Neural cell (in vitro differentiated cells): ENCODE measurements around the gene RNF213. TPM values are rescaled to one million over a fixed set of nuclear protein-coding genes. Genes with fewer than 3 reads are reported as not detected.

ENCODE experiments used
- H2AFZ ChIP-seq: fragments of 200-600, 300-800 bp; sonication (generic), shearing (Covaris generic); 2 replicates; pipeline ENCODE4 v1.6.0; 2014; ENCODE audit warnings: low read depth, mild to moderate bottlenecking, antibody characterized with exemption, low read length, moderate library complexity
- H3F3A ChIP-seq: fragments of 200-600 bp; shearing (Covaris generic); 2 replicates; pipeline ENCODE4 v1.6.1; 2016; ENCODE audit warnings: mild to moderate bottlenecking, moderate library complexity, mixed read lengths, antibody characterized with exemption, low read length; ENCODE audit not compliant: insufficient read depth, poor library complexity, severe bottlenecking
- H3K27ac ChIP-seq: fragments of 200-600, 300-800 bp; sonication (generic), shearing (Covaris generic); 2 replicates; pipeline ENCODE4 v1.5.1; 2014; ENCODE audit warnings: mild to moderate bottlenecking, low read length, moderate library complexity
- H3K27me3 ChIP-seq: fragments of 300-800, 200-600 bp; sonication (generic), shearing (Covaris generic); 2 replicates; pipeline ENCODE4 v1.6.0; 2014; ENCODE audit warnings: mild to moderate bottlenecking, low read depth, low read length, moderate library complexity; ENCODE audit not compliant: insufficient read depth
- H3K36me3 ChIP-seq: fragments of 300-800, 200-600 bp; sonication (generic), shearing (Covaris generic); 2 replicates; pipeline ENCODE4 v1.5.1; 2014; ENCODE audit warnings: mild to moderate bottlenecking, antibody characterized with exemption, low read length, moderate library complexity; ENCODE audit not compliant: insufficient read depth
- H3K4me2 ChIP-seq: fragments of 300-800, 200-600 bp; sonication (generic), shearing (Covaris generic); 2 replicates; pipeline ENCODE4 v1.6.0; 2014; ENCODE audit warnings: mild to moderate bottlenecking, low read length
- H3K4me3 ChIP-seq: fragments of 300-800, 200-600 bp; sonication (generic), shearing (Covaris generic); 2 replicates; pipeline ENCODE4 v1.5.1; 2014; ENCODE audit warnings: mild to moderate bottlenecking, low read length, moderate library complexity
- H3K79me2 ChIP-seq: fragments of 200-600 bp; shearing (Covaris generic); replicated peaks from 2 replicates; pipeline ENCODE4 v1.6.0; 2014; ENCODE audit warnings: mild to moderate bottlenecking, low read length, moderate library complexity; ENCODE audit not compliant: insufficient read depth
- H3K9ac ChIP-seq: fragments of 300-800, 200-600 bp; sonication (generic), shearing (Covaris generic); 2 replicates; pipeline ENCODE4 v1.6.1; 2016; ENCODE audit warnings: mild to moderate bottlenecking, low read length, mixed read lengths
- H3K9me2 ChIP-seq: fragments of 200-600 bp; shearing (Covaris generic); 2 replicates; pipeline ENCODE4 v1.6.1; 2016; ENCODE audit warnings: mild to moderate bottlenecking, low read length, mixed read lengths; ENCODE audit not compliant: insufficient read depth
- H3K9me3 ChIP-seq: fragments of 200-600, 300-800 bp; sonication (generic), shearing (Covaris generic); 2 replicates; pipeline ENCODE4 v1.6.1; 2016; ENCODE audit warnings: mild to moderate bottlenecking, mixed run types, low read length, moderate library complexity, mixed read lengths
- H4K20me1 ChIP-seq: fragments of 200-600 bp; shearing (Covaris generic); 2 replicates; pipeline ENCODE4 v1.6.1; 2016; ENCODE audit warnings: mild to moderate bottlenecking, mixed run types; ENCODE audit not compliant: insufficient read depth
- EP300 ChIP-seq: fragments of 450-650 bp; conservative IDR thresholded peaks from 2 replicates; pipeline ENCODE4 v1.6.1; 2014; ENCODE audit warnings: antibody characterized with exemption, mild to moderate bottlenecking, moderate library complexity; ENCODE audit not compliant: poor library complexity, severe bottlenecking
- EZH2 ChIP-seq: fragments of 200-600, 300-800 bp; shearing (Covaris generic), sonication (generic); IDR thresholded peaks from 2 replicates; pipeline ENCODE4 v1.6.1; 2014; ENCODE audit warnings: antibody characterized with exemption, low read length, borderline replicate concordance, mild to moderate bottlenecking; ENCODE audit not compliant: insufficient read depth, poor library complexity, severe bottlenecking
- MXI1 ChIP-seq: fragments of 450-650 bp; conservative IDR thresholded peaks from 2 replicates; pipeline ENCODE4 v1.6.1; 2014; ENCODE audit warnings: antibody characterized with exemption, mild to moderate bottlenecking; ENCODE audit not compliant: poor library complexity, severe bottlenecking
- POLR2AphosphoS5 ChIP-seq: IDR thresholded peaks from 2 replicates; pipeline ENCODE4 v1.6.1; 2012
- RAD21 ChIP-seq: fragments of 450-650 bp; conservative IDR thresholded peaks from 2 replicates; pipeline ENCODE4 v1.6.1; 2014; ENCODE audit warnings: antibody characterized with exemption, mild to moderate bottlenecking, moderate library complexity
- REST ChIP-seq: IDR thresholded peaks from 2 replicates; pipeline ENCODE4 v1.6.1; 2012; ENCODE audit warnings: borderline replicate concordance
- SMC3 ChIP-seq: fragments of 450-650 bp; conservative IDR thresholded peaks from 2 replicates; pipeline ENCODE4 v1.6.1; 2014; ENCODE audit warnings: antibody characterized with exemption, mild to moderate bottlenecking, moderate library complexity; ENCODE audit not compliant: poor library complexity
- TAF1 ChIP-seq: IDR thresholded peaks from 2 replicates; pipeline ENCODE4 v1.6.1; 2012; ENCODE audit warnings: low read depth
- polyA plus RNA-seq: library from polyadenylated mRNA; depleted of rRNA; stranded (reverse); fragments of >200 nt; gene quantifications from 2 replicates; pipeline ENCODE4 v1.2.3, GENCODE V29; 2014

The RNF213 gene
- polyA plus RNA-seq, 1 donor from 2014 or later = 1.5 TPM

DNA sequence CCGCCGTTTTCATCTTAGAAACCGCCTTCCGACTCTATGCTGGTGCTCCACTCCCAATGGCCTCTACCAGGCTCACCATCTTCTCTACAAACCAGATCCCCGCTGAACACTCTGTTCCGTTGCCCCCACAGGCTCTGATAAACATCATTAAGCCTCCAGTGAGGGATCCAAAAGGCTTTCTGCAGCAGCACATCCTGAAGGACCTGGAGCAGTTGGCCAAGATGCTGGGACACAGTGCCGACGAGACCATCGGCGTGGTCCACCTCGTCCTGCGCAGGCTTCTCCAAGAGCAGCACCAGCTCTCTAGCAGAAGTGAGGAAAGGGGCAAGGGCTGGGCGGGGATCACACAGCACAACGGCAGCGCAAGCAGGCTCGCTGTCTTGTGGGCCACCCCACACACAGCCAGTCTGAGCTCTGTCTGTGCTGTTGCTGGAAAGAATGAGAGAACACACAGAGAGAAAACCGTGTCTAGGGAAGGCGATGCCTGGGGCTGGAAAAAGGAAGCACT lies 120.8 kb downstream of the RNF213 start:
- H3K9ac ChIP-seq = no peak overlapping the region
- H3K79me2 ChIP-seq = no peaks in the 10 kb centered on the region
- TF ChIP-seq TAF1 = no peak
- TF ChIP-seq EP300 = no peak
- no peak for TF ChIP-seq EZH2
- TF ChIP-seq REST = no peak
- no peak for TF ChIP-seq SMC3
- no peak overlapping the region for H3K4me2 ChIP-seq
- no peaks in the 10 kb centered on the region for H3K9me2 ChIP-seq
- no peaks in the 10 kb centered on the region for H3K27me3 ChIP-seq
- no peaks in the 10 kb centered on the region for H3K36me3 ChIP-seq
- H3K27ac ChIP-seq = no peak overlapping the region
- no peak overlapping the region for H3K4me3 ChIP-seq
- no peaks in the 10 kb centered on the region for H3F3A ChIP-seq
- no peaks in the 10 kb centered on the region for H3K9me3 ChIP-seq
- no peak overlapping the region for H2AFZ ChIP-seq
- no peaks in the 10 kb centered on the region for H4K20me1 ChIP-seq

DNA sequence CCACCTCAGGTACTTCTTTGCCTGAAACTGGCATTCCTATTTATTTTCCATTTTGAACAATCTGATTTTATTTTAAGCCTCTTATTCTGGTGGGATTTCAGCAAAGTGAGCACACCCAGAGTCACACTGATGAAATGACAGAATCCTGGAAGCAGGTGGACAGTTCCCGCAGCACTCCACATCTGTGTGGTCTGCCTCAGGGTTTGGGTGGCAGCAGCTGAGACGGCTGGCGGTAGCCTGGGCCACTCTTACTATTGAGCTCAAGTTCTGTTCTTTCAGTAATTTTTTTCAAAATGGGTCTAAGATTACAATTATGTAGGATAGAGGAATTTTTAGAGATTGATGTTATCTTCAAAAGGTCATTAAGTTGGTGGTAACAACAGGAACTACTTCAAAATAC lies 121.8 kb downstream of the RNF213 start:
- no peaks in the 10 kb centered on the region for H3K9me3 ChIP-seq
- no peak overlapping the region for H2AFZ ChIP-seq
- no peak overlapping the region for H3K4me3 ChIP-seq
- no peaks in the 10 kb centered on the region for H3K36me3 ChIP-seq
- no peaks in the 10 kb centered on the region for H3K9me2 ChIP-seq
- H3K79me2 ChIP-seq = no peaks in the 10 kb centered on the region
- no peak for TF ChIP-seq POLR2AphosphoS5
- TF ChIP-seq REST = no peak
- no peak for TF ChIP-seq RAD21
- no peak for TF ChIP-seq SMC3
- no peak for TF ChIP-seq MXI1
- no peak for TF ChIP-seq TAF1
- H3K4me2 ChIP-seq = no peak overlapping the region
- H3F3A ChIP-seq = no peaks in the 10 kb centered on the region
- H3K9ac ChIP-seq = no peak overlapping the region
- H4K20me1 ChIP-seq = no peaks in the 10 kb centered on the region
- no peaks in the 10 kb centered on the region for H3K27me3 ChIP-seq
- no peak overlapping the region for H3K27ac ChIP-seq
